OCI-LY7 (cell line): ENCODE results near the gene PDZD7. TPM values are rescaled to one million over a fixed set of nuclear protein-coding genes. Genes with fewer than 3 reads are reported as not detected.

ENCODE experiments used
- BruUV-seq: library from RNA; stranded (reverse); fragments of 400-500 nt; replicated peaks from 2 replicates; lab custom pipeline; 2021; lab: Mats Ljungman, UMichigan
- CTCF ChIA-PET: fragments of 300-600 bp; sonication (Branson Sonifier 250); formaldehyde crosslinking; loops from one replicate; lab custom pipeline; 2022; ENCODE audit warnings: antibody characterized with exemption; ENCODE audit not compliant: unreplicated experiment; lab: Charles Lee
- POLR2A ChIA-PET: fragments of 300-600 bp; sonication (Branson Sonifier 250); formaldehyde crosslinking; loops from one replicate; lab custom pipeline; 2022; ENCODE audit warnings: antibody characterized with exemption; lab: Charles Lee
- DNase-seq: peaks from one replicate; pipeline ENCODE4 v3.0.0-alpha.2; 2015; ENCODE audit warnings: low spot score
- H2AFZ ChIP-seq: fragments of 200-600 bp; sonication (generic), shearing (Covaris generic); 2 replicates; pipeline ENCODE4 v1.6.1; 2014; ENCODE audit warnings: mild to moderate bottlenecking, antibody characterized with exemption, low read length, moderate library complexity
- H3K27ac ChIP-seq: fragments of 200-600 bp; sonication (generic); 2 replicates; pipeline ENCODE4 v1.5.1; 2014; ENCODE audit warnings: mixed run types, low read depth, mild to moderate bottlenecking, moderate library complexity, low read length, inconsistent platforms; ENCODE audit not compliant: poor library complexity, severe bottlenecking
- H3K36me3 ChIP-seq: fragments of 200-600 bp; sonication (generic); 2 replicates; pipeline ENCODE4 v1.6.1; 2014; ENCODE audit warnings: mild to moderate bottlenecking, antibody characterized with exemption, low read length, moderate library complexity, mixed read lengths; ENCODE audit not compliant: insufficient read depth
- H3K4me1 ChIP-seq: fragments of 200-600 bp; sonication (generic); 2 replicates; pipeline ENCODE4 v1.5.1; 2014; ENCODE audit warnings: mild to moderate bottlenecking, low read length; ENCODE audit not compliant: insufficient read depth, poor library complexity, severe bottlenecking
- H3K4me2 ChIP-seq: fragments of 200-600 bp; sonication (generic); 2 replicates; pipeline ENCODE4 v1.6.1; 2014; ENCODE audit warnings: mild to moderate bottlenecking, low read length
- H3K4me3 ChIP-seq: fragments of 200-600 bp; sonication (generic); 2 replicates; pipeline ENCODE4 v1.5.1; 2014; ENCODE audit warnings: mild to moderate bottlenecking, low read depth, low read length; ENCODE audit not compliant: poor library complexity, severe bottlenecking
- H3K79me2 ChIP-seq: fragments of 200-600 bp; sonication (generic); 2 replicates; pipeline ENCODE4 v1.6.1; 2016; ENCODE audit warnings: low read depth, mild to moderate bottlenecking, low read length, moderate library complexity, mixed read lengths; ENCODE audit not compliant: insufficient read depth
- H3K9me2 ChIP-seq: fragments of 200-600 bp; sonication (generic); 2 replicates; pipeline ENCODE4 v1.6.1; 2016; ENCODE audit warnings: mild to moderate bottlenecking, low read length, mixed read lengths; ENCODE audit not compliant: insufficient read depth
- H3K9me3 ChIP-seq: fragments of 200-600 bp; sonication (generic); 2 replicates; pipeline ENCODE4 v1.6.1; 2014; ENCODE audit warnings: mild to moderate bottlenecking, mixed run types, low read length, mixed read lengths
- H4K20me1 ChIP-seq: fragments of 200-600 bp; sonication (generic); 2 replicates; pipeline ENCODE4 v1.6.1; 2014; ENCODE audit warnings: mild to moderate bottlenecking, antibody characterized with exemption, low read length, moderate library complexity, mixed read lengths; ENCODE audit not compliant: insufficient read depth
- EZH2phosphoT487 ChIP-seq: fragments of 200-600 bp; sonication (generic); IDR thresholded peaks from 2 replicates; pipeline ENCODE4 v1.6.1; 2018; ENCODE audit warnings: low read depth, borderline replicate concordance, mild to moderate bottlenecking, mixed run types, antibody characterized with exemption, low read length, moderate library complexity, mixed read lengths
- intact Hi-C: fragments of 100-400 bp; cut with micrococcal nuclease; formaldehyde crosslinking; loops from one replicate; pipeline ENCODE4 v1.10.0; 2022; ENCODE audit not compliant: unreplicated experiment
- total RNA-seq, 2 experiments: library from RNA; depleted of rRNA in 1 of 2; stranded (reverse); fragments of >200 nt in 1 of 2; shearing (Covaris generic) in 1 of 2; gene quantifications; 2 replicates each; pipeline ENCODE4 v1.2.3, GENCODE V29; 2014 to 2022
- TF ChIP-seq, protein P1 (sequence below): fragments of 200-600 bp; sonication (generic); conservative IDR thresholded peaks from 2 replicates; pipeline ENCODE4 v1.5.1; 2014; ENCODE audit warnings: mild to moderate bottlenecking, antibody characterized with exemption, low read length, moderate library complexity, mixed read lengths

Gene PDZD7
- total RNA-seq, 2 experiments from 2014 or later = 1.6 to 2.1 TPM

DNA sequence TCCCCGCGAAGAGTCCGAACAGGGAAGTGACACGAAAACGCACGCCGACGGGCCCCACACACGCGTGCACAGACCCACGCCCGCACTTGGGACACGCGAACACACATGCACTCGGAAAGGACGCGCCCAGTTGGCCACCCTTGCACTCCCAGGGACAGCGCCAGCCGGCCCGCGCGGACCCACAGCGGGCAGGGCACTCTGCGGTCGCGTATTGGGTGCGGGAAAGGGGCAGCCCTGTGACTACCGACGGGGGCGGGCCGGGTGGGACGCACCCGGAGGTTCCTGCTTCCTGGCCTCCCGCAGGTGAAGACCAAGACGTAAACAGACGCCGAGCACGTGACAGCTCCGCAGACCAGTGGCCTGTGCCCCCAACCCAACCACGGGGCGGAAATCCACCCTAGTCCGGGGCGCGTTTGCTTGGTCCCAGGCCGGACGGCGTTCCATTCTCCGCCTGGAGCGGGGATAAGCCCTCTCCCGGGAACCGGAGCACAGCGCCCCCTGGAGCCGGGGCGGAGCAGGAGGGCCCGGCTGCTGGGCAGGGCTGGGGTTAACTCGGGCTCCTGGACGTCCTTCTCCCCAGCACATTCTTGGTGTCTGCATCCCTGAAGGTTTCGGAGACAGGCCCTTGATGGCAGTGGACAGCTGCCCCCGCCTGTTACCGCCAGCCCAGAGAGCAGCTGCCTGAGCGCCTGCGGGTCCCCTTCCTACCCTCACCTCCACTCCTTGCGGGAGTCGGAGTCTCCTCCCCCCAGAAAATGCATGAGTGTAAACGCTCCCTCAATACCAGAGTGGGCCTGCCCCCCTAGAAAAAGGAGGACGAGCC, 33.4 kb downstream of the PDZD7 start:
- Histone ChIP-seq H3K4me1 (peaks cover 25% of the 10 kb centered on the region), H3K9me2 (no peaks in the 10 kb centered on the region), H2AFZ (peak overlapping the region; percentile 91), H3K9me3 (no peaks in the 10 kb centered on the region), H3K79me2 (no peaks in the 10 kb centered on the region), H3K4me3 (peak overlapping the region; percentile 90), H4K20me1 (no peaks in the 10 kb centered on the region), H3K36me3 (peaks cover 33% of the 10 kb centered on the region; the same call in 1 of the 2 replicates), H3K4me2 (peak overlapping the region; percentile 99), H3K27ac (peak overlapping the region; percentile 63)
- intact Hi-C loops = loop anchor here (1.0 to 2.0 kb wide), 2 partner anchors 17 to 63 kb away; partner anchors contain the start of gene KAZALD1
- ChIA-PET POLR2A (no interaction called here), CTCF (interaction anchor here (0.6 to 1.5 kb wide), 3 partner anchors 17 to 771 kb away, joined by 3 read pairs; no protein-coding TSS in a partner anchor)
- DNase-seq = peak; percentile 87
- BruUV-seq = no TSS peak
- no peak for TF ChIP-seq EZH2phosphoT487
- TF ChIP-seq, protein P1, sequence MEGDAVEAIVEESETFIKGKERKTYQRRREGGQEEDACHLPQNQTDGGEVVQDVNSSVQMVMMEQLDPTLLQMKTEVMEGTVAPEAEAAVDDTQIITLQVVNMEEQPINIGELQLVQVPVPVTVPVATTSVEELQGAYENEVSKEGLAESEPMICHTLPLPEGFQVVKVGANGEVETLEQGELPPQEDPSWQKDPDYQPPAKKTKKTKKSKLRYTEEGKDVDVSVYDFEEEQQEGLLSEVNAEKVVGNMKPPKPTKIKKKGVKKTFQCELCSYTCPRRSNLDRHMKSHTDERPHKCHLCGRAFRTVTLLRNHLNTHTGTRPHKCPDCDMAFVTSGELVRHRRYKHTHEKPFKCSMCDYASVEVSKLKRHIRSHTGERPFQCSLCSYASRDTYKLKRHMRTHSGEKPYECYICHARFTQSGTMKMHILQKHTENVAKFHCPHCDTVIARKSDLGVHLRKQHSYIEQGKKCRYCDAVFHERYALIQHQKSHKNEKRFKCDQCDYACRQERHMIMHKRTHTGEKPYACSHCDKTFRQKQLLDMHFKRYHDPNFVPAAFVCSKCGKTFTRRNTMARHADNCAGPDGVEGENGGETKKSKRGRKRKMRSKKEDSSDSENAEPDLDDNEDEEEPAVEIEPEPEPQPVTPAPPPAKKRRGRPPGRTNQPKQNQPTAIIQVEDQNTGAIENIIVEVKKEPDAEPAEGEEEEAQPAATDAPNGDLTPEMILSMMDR = peak; percentile 87

DNA sequence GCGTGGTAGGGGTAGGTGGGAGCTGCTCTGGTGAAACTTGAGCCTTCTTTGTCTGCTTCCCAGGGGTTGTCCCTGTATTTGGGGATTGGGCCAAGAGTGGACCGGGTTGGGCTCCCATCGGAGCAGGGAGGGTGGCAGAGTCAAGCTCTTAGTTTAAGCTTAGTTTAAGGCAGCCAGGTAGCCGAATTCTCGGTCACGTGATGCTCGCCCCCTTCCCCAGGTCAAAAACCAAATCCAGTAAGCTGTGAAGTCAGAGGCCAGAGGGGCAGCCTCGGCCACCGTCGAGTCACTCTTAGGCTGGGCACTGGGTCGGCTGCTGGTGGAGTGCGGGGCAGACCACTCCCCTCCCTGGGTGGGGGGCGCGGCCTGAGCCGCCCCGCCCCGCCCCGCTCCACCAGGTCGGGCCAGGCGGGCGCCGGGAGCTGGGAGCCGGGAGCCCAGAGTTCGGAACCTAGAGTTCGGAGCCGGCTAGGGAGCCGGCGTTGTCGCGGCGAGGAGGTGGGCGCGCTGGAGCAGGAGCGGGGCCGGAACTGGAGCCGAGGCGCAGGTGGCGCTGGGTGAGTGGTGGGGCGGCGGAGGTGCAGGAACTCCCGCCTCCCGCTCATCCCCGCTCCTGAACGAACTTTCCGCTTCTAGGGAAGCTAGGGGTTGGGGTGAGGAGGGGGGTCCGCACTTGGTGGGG, 34.1 kb downstream of the PDZD7 start:
- Histone ChIP-seq H3K4me1 (peaks cover 25% of the 10 kb centered on the region), H3K27ac (peak overlapping the region; percentile 63), H4K20me1 (no peaks in the 10 kb centered on the region), H3K36me3 (peaks cover 35% of the 10 kb centered on the region; the same call in 1 of the 2 replicates), H2AFZ (peak overlapping the region; percentile 91), H3K4me3 (peak overlapping the region; percentile 90), H3K4me2 (peak overlapping the region; percentile 99), H3K9me3 (no peaks in the 10 kb centered on the region), H3K79me2 (no peaks in the 10 kb centered on the region), H3K9me2 (no peaks in the 10 kb centered on the region)
- BruUV-seq = no TSS peak
- DNase-seq = peak; percentile 57
- TF ChIP-seq, protein P1 = no peak
- no peak for TF ChIP-seq EZH2phosphoT487
- CTCF ChIA-PET = interaction anchor here (0.6 kb wide), 2 partner anchors 19 to 770 kb away, joined by 3 read pairs; no protein-coding TSS in a partner anchor
- intact Hi-C loops = loop anchor here (2.0 kb wide), 1 partner anchor 64 kb away; the partner anchor contains the start of gene KAZALD1
- POLR2A ChIA-PET = interaction anchor here (0.7 kb wide), 1 partner anchor 9 kb away, joined by 3 read pairs; no protein-coding TSS in a partner anchor
